Measurements from ENCODE around the gene ARL6IP1.

DNA sequence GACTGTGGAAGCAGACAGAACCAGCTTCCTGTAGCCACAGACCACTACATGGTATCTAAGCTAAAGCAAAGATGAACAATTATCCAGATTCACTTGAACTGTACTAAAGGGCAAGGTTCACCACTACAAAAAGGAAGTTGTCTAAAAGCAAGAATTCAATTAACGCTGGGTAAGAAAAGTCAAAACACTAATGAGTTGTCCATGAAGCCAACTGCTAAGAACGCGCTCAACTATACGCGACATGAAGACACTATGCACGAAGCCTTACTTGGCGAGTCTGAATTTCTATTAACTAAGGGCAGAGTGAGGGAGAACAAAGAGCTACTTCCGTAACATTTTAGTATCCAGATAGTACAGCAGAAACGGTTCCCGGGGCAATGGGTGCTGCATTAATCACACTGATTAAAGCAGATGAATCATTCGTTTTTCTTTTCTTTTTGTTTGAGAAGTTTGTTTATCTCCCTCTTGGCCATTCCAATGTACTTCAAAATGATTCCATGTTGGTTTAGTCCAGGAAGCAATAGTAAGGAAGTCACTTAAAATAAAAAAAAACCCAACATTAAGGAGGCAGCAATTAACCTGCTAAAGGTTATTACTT is 8.4 kb downstream of the ARL6IP1 start:
- TF ChIP-seq, protein P1, sequence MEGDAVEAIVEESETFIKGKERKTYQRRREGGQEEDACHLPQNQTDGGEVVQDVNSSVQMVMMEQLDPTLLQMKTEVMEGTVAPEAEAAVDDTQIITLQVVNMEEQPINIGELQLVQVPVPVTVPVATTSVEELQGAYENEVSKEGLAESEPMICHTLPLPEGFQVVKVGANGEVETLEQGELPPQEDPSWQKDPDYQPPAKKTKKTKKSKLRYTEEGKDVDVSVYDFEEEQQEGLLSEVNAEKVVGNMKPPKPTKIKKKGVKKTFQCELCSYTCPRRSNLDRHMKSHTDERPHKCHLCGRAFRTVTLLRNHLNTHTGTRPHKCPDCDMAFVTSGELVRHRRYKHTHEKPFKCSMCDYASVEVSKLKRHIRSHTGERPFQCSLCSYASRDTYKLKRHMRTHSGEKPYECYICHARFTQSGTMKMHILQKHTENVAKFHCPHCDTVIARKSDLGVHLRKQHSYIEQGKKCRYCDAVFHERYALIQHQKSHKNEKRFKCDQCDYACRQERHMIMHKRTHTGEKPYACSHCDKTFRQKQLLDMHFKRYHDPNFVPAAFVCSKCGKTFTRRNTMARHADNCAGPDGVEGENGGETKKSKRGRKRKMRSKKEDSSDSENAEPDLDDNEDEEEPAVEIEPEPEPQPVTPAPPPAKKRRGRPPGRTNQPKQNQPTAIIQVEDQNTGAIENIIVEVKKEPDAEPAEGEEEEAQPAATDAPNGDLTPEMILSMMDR (IDR thresholded peaks at IDR 0.05): no peak
- no peak for TF ChIP-seq POLR2AphosphoS5 (IDR thresholded peaks at IDR 0.05)
- TF ChIP-seq EP300 (IDR thresholded peaks at IDR 0.05): no peak
